VCaP (cell line): ENCODE data around the gene NIPBL.
"Not testable (repeated sequence)": the region's sequence is repeated elsewhere in the genome, so short reads cannot be mapped to it uniquely, and the experiment has no call there.

Experiments used
- H3K27ac ChIP-seq: fragments of 450-650 bp; 2 replicates; pipeline ENCODE4 v1.5.1; 2017
- TF ChIP-seq, protein P1 (sequence below): fragments of 450-650 bp; conservative IDR thresholded peaks from 2 replicates; pipeline ENCODE4 v1.5.1; 2017; ENCODE audit warnings: mild to moderate bottlenecking, moderate library complexity

NIPBL gene

DNA sequence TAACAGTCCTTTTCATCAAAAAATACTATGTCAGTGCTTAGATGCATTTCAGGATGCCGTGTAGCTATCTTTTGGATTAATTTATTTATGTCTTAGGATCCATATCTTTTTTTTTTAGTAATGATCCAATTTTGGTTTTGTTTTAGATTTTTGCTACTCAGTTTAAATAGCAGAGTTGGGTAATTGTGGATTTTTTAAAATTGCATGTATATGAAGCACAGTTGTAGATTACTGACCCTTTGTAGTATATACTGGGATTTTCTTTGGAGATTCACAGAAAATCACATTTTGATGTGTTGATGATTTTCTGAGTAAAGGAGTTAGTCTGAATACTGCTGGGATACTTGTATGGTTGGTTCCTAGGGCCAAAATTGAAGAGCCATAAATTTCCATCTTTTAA is 111.8 kb downstream of the NIPBL start:
- no peak overlapping the region for H3K27ac ChIP-seq
- TF ChIP-seq, protein P1, sequence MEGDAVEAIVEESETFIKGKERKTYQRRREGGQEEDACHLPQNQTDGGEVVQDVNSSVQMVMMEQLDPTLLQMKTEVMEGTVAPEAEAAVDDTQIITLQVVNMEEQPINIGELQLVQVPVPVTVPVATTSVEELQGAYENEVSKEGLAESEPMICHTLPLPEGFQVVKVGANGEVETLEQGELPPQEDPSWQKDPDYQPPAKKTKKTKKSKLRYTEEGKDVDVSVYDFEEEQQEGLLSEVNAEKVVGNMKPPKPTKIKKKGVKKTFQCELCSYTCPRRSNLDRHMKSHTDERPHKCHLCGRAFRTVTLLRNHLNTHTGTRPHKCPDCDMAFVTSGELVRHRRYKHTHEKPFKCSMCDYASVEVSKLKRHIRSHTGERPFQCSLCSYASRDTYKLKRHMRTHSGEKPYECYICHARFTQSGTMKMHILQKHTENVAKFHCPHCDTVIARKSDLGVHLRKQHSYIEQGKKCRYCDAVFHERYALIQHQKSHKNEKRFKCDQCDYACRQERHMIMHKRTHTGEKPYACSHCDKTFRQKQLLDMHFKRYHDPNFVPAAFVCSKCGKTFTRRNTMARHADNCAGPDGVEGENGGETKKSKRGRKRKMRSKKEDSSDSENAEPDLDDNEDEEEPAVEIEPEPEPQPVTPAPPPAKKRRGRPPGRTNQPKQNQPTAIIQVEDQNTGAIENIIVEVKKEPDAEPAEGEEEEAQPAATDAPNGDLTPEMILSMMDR: no peak

DNA sequence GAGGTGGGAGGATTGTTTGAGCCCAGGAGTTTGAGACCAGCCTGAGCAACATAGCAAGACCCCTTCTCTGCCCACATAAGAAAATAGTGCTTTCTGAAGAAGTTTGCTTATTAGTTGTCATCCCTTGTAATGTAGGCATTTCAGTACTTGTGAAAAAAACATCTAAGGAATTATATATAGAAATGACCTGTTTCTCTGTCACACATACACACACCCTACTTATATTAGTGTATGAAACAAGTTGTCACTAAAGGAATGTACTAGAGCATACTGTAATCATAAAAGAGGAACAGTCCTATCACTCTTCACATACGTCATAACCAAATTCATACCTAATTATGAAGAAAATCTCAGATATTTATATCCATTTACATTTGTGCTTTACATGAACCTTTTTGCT is 122.0 kb downstream of the NIPBL start:
- no peak overlapping the region for H3K27ac ChIP-seq
- TF ChIP-seq, protein P1: no peak

DNA sequence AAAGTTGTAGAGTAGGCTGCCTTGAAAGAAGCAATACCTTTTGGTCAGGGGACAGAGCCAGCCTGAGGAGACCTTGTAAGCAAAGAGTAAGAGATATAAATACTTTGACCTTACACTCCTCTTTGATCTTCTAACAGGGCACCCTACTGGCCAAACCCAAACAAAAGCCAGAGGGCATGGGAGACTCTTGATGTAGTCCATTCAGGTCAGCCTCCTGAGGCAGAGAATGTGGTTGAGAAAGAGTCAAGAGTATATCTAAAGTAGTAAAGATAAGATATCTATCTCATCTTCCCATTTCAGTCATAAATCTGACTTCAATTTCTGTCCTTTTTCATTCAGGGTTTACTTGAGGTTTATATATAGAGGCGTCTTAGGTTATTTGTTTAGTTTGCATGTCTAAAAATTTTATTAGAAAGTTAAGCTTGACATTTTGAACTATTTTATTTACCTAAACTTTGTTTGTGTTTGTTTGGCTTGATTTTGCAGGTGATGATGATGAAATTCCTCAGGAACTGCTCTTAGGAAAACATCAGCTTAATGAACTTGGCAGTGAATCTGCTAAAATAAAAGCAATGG is 125.7 kb downstream of the NIPBL start:
- TF ChIP-seq, protein P1: no peak
- H3K27ac ChIP-seq: peak overlapping the region; percentile 30; the same call in 1 of the 2 replicates

DNA sequence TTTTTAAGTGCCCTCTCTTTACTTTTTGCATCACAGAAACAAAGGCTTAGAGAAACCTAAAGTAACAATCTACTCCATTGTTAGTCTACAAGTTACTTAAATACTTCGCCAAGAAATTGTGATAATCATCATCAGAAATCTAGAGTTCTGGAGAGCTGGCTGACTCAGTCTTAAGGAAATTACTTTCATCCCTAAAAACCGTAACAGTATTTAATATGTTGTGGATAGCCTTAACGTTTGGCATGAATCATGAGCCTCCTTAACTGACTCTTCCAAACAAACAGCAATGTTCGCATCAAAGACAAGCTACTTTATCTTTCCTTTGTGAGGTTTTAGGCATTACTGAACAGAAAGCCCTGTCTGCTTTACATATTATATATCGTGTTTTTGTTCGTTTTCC is 128.7 kb downstream of the NIPBL start:
- TF ChIP-seq, protein P1: no peak
- peak overlapping the region; percentile 3; the same call in 1 of the 2 replicates for H3K27ac ChIP-seq

DNA sequence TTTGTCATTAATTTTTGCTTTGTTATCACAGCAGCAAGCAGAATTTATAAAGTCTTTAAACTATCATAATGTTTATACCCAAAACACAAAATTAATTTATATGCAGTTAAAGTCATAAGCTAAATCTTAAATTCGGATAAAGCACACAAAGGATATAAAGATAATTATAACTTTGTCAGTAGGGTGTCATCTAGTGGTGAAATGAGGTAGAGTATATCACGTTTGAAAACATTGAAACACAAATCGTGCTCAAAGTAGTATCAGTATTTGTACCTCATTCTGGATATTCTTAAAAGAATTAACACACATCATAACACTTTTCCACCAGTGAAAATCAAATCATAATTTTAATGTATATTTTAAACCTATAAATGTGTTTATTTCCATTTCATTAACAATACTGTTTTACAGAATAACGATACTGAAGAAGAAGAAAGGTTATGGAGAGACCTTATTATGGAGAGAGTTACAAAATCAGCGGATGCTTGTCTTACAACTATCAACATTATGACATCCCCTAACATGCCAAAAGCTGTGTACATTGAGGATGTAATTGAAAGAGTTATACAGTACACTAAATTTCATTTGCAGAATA is 129.5 kb downstream of the NIPBL start:
- TF ChIP-seq, protein P1: peak; percentile 89
- H3K27ac ChIP-seq: no peak overlapping the region

DNA sequence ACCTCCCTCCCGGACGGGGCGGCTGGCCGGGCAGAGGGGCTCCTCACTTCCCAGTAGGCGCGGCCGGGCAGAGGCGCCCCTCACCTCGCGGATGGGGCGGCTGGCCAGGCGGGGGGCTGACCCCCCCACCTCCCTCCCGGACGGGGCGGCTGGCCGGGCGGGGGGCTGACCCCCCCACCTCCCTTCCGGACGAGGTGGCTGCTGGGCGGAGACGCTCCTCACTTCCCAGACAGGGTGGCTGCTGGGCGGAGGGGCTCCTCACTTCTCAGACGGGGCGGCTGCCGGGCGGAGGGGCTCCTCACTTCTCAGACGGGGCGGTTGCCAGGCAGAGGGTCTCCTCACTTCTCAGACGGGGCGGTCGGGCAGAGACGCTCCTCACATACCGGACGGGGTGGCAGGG is 136.6 kb downstream of the NIPBL start:
- not testable (repeated sequence) for H3K27ac ChIP-seq

DNA sequence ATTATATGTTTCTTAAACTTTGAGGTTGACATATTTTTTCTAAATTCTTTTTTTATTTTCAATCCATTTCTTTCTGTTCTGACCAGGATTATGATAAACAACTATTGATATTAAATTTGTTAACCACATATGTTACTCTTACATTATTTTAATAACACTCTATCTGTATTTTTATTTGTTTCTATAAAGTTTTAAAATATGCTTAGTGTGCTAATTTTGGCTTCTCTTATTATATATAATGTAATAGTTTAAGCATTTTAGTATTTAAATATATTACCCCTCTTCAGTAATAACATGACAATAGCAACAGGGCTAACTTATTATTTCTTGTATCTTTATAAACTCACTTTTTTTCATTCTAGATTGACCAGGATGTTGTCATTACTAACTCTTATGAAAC is 137.8 kb downstream of the NIPBL start:
- TF ChIP-seq, protein P1: no peak
- H3K27ac ChIP-seq: no peak overlapping the region
